Right lobe of liver (tissue), 4 donors: Measurements from ENCODE around the gene ARNT2.

Experiments used
- CTCF ChIP-seq, 4 donors: fragments of 200-600 bp in 3 of 4; fragments of 450-650 bp in 1 of 4; IDR thresholded peaks; one replicate each; pipeline versions ENCODE4 v1.5.1 to v1.8.0; 2016 to 2022; ENCODE audit warnings: antibody characterized with exemption in 4 of 4, mild to moderate bottlenecking in 2 of 4
- POLR2A ChIP-seq: fragments of 450-650 bp; IDR thresholded peaks from one replicate; pipeline ENCODE4 v1.6.1; 2017; ENCODE audit warnings: antibody characterized with exemption, mild to moderate bottlenecking
- donor health status: DM: no; HTN: no; CAD: no.
- donor health status: DM: no; HTN: no; CAD: no.
- donor health status: DM: no; HTN: yes; CAD: no.

- TF ChIP-seq CTCF (IDR thresholded peaks at IDR 0.05) (no peak), POLR2A (no peak)
Measured at GRCh38 chr15:80527961-80528360, 123.8 kb downstream of the ARNT2 start.
